Measurements from ENCODE around the gene TNIP2.
A peak's percentile ranks its signal among the peaks of the same experiment; 100 is the strongest.

The TNIP2 gene

GRCh38 chr4:2755821-2756690 lies at the start of gene TNIP2:
TSS of gene TNIP2 (minus strand) at chr4:2756336. CDS start at chr4:2756289, 47 bp downstream.
- peak; percentile 85 for DNase-seq (ENCODE audit: low spot score)

- DNase-seq (ENCODE audit: low spot score) = no peak
These were observed 48.9 kb upstream of the TNIP2 start for GRCh38 chr4:2804973-2805501.

- no peak for DNase-seq (ENCODE audit: low spot score)
These were observed 48.4 kb upstream of the TNIP2 start for GRCh38 chr4:2804449-2804972.

GRCh38 chr4:2803624-2804448 lies 47.7 kb upstream of the TNIP2 start:
- peak; percentile 50 for DNase-seq (ENCODE audit: low spot score)

GRCh38 chr4:2802618-2803531 lies 46.7 kb upstream of the TNIP2 start:
- DNase-seq (ENCODE audit: low spot score) = no peak

GRCh38 chr4:2800691-2801596 lies 44.8 kb upstream of the TNIP2 start:
- no peak for DNase-seq (ENCODE audit: low spot score)

- no peak for DNase-seq (ENCODE audit: low spot score)
These were observed 44.0 kb upstream of the TNIP2 start for GRCh38 chr4:2799971-2800690.

GRCh38 chr4:2799224-2799911 lies 43.2 kb upstream of the TNIP2 start:
- no peak for DNase-seq (ENCODE audit: low spot score)

- DNase-seq (ENCODE audit: low spot score) = peak; percentile 48
These were observed 42.5 kb upstream of the TNIP2 start for GRCh38 chr4:2798399-2799223.

- DNase-seq (ENCODE audit: low spot score) = no peak
These were observed 41.6 kb upstream of the TNIP2 start for GRCh38 chr4:2797545-2798305.

GRCh38 chr4:2796849-2797544 lies 40.9 kb upstream of the TNIP2 start:
- DNase-seq (ENCODE audit: low spot score) = no peak

GRCh38 chr4:2795893-2796848 lies 40.0 kb upstream of the TNIP2 start:
- peak; percentile 85 for DNase-seq (ENCODE audit: low spot score)

GRCh38 chr4:2795300-2795892 lies 39.3 kb upstream of the TNIP2 start:
- DNase-seq (ENCODE audit: low spot score) = no peak

- DNase-seq (ENCODE audit: low spot score) = no peak
These were observed 38.6 kb upstream of the TNIP2 start for GRCh38 chr4:2794486-2795299.

Data from LoVo (cell line).